Globus pallidus (tissue), 1 donor: ENCODE data around the gene S100A3.

Source experiments
- DNase-seq: peaks from one replicate; pipeline ENCODE4 v3.0.0-alpha.2; 2015; ENCODE audit warnings: low spot score

S100A3 gene

DNA sequence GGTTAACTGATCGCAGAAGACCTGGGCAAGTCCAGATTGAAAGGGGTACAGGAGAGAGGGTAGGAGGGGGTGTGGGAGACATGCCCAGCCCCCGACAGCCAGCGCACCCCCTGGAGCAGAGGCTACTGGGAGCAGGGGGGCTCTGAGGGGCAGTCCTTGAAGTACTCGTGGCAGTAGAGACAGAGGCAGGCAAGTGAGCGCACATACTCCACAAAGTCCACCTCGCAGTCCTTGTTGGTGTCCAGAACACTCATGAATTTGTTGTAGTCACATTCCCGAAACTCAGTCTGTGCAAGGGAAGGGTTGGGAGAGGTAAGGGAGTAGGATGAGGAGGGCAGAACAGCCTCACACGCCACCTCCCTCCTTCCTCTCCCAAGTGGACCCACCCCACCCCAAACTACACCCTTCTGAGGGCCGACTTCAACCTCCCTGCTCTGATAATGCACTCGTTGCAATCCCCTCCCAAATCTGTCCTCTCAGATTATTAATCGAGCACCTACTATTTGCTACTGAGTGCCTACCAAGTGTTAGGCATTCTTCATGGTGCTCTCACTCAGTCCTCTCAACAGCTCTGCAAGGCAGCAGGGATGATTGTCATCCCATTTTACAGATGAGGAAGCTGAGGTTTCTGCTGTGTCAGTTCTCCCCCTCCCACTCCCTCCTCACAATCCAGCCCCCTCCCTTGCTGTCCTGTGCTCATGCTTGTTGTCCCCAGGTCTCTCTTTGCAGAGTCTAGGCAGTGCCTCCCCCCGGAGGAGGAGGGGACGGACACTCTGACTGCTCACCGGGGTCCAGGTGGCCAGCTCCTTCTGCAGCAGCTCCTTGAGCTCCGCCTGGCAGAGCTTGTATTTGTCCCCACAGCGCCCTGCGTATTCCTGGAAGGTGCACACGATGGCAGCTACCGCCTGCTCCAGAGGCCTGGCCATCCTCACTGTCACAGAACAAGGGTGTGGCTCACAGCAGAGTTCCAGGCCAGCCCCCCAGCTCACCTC is 1.2 kb downstream of the S100A3 start:
- DNase-seq, result no peak

- DNase-seq, result no peak
Measured at GRCh38 chr1:153546796-153547559, 2.1 kb downstream of the S100A3 start.

DNA sequence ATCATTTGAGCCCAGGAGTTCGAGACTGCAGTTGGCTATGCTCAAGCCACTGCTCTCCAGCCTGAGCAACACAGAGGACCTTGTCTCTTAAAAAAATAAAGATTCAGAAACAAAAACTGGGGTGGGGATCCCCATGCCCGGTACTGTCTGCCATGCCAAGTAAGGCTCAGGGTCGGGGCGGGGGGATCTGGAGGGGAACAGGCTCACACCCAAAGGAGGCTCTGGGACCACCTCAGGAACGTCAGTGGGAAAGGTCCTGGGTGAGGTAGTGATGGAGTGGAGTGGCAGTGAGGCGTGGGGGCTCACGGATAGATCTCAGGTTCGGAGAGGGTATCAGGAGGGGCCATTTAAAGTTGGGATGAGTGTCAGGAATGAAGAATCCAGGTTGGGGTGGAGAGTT is 2.7 kb downstream of the S100A3 start:
- DNase-seq, result no peak

DNA sequence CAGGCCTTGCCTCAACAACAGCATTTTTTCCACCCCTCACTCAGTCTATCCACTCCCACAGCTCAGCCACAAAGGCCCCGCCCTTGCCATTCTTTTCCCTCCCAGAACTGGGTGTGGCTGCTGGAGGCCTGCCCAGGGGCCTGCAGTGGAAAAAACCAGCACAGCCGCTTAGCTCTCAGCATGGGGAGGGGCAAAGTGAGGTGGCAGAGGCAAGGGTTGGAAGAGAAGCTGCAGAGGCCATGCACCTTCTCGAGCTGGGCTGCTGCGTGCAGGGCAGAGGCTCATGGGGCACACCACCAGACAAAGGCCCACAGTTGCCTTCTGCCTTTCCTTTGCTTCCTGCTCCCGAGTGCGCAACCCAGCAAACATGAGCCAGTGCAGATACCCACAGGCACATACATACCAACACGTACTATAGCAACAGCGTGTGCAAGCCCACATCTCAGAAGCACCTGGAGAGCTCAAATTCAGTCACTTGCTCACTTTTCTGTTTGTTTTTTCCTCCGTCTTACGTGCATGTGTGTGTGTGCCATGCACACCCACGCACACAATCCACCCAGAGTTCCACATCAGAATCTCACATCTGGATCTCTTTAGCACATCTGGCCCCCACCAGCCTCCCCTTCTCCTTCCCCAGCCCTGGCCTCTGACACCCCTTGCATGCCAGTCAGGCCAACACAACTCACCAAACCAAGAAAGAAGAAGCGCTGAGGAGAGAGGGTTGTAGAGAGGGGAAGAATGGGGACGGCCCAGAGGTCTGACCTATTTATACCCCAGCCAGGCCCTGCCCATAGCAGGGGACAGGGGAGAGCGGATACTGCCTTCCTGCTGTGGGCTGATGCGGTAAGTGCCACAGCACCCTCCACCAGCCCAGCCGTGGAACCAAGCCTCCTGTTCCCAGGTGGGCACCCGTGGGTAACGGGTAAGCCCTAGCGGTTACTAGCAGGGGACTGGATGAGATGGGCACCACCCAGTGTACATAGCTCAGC is 3.7 kb downstream of the S100A3 start, which contains the start of gene S100A4:
S100A4 (minus strand) TSS at position 740 of the 989 bp plus-strand sequence. CDS start 1,012 bp downstream, outside the sequence.
- peak; percentile 76 for DNase-seq

DNA sequence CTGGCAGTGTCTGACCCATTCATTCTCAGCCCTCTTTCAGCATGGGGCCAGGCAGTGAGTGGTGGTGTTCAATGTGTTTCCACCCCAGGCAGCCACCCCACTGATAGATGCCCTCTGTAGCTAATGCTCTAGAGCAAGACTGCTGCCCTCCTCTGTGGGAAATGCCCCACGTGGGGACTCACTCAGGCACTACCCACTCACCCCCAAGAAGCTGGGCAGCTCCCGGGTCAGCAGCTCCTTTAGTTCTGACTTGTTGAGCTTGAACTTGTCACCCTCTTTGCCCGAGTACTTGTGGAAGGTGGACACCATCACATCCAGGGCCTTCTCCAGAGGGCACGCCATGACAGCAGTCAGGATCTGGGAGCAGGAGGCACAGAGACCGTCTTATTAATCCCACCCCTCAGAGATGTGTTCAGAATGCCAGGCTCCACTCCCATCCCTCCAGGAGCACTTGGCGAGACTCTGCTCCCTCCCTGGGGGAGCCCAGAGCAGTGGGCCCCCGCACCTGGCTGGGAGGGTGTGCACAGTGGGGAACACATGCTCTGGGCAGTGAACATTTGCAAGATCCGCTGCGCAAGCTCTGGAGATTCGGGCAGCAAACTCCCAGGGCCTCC is 4.5 kb downstream of the S100A3 start:
- DNase-seq, result no peak

DNA sequence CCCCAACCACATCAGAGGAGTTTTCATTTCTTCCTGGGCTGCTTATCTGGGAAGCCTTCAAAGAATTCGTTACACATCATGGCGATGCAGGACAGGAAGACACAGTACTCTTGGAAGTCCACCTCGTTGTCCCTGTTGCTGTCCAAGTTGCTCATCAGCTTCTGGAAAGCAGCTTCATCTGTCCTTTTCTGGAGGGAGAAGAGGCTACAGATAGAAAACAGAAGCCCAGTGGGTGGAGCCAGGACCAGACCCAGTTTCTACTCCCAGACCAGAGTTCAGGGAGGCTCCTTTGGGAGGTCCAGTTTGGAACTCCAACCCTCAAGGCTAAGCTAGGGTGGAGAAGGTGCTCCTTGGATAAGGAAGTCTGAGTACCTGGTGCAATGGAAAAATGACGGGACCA is 5.3 kb downstream of the S100A3 start:
- DNase-seq, result no peak

GRCh38 chr1:153542956-153543711 is 5.9 kb downstream of the S100A3 start:
- no peak for DNase-seq

DNA sequence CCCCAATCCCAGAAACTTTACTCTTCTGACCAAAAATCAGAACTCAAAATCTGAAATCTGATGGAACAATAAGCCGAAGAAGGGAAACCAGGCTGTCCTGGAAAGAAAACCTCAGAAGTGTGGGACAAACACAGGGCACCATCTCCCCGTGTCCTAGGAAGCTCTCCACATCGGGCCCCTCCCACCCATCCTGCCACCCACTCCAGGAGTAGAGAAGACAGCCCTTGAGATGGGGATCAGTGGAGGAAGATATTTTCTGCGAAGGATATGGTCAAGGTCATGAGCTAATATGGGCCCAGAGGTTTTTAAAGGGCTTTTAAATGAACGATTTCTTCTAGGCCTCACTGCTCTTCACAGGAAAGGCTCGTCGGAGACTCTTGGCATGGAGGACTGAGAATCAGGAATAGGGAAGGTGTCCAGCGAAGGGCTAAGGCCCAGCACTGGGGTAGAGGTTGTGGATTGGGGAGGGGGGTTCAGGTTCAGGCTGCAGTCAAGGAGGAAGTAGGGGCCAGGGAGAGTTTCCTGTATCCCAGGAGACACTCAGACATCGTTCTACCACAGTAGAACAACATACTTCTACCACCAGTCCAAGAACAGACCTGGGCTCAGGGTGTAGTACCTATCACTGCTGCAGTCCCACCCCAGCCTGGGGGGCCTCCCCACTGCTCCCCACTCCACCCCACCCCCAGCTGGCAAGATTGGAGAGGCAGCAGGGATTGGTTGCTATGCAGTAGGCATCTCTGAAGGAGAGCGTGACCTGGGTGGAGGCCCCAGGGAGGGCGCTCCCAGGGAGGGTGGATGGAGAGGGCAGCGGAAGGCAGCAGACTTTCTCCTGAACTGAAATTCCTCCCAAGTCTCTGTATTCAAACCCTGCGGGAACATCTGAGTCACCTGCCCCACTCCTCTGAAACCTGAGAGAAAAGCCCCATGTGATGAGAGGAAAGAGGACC is 7.1 kb downstream of the S100A3 start:
- no peak for DNase-seq

- no peak for DNase-seq
Measured at GRCh38 chr1:153540394-153541361, 8.4 kb downstream of the S100A3 start, which contains the start of gene S100A5. S100A5 (minus strand) TSS chr1:153540934; CDS start chr1:153540191, 743 bp downstream.

DNA sequence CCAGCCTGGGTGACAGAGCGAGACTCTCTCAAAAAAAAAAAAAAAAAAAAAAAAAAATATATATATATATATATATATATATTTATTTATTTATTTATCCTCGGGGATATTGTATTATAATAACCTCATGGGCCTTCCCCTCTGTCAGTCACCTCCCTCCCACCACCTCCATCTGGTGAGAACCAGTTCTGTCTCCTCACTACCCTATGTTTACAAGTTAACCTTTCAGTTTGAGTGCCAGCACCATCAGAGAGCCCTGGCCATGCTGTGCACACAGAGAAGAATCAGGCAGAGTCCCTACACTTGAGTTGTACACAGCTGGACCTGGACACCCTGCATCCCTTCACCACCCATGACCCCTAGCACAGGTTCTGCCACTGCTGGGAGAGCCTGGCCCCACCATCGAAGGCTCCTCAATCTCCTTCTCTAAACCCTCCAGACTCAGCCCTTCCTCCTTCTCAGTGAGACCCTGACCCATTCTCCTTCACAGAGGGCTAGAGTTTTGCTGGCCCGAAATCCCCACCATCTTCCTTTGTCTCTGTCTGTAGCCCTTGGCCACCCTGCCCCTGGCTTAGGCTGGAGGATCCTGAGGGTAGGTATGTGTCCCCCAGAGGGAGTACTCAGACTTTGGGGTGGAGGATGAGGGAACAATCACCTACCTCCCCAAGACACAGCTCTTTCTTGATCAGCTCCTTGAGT is 9.5 kb downstream of the S100A3 start:
- no peak for DNase-seq

DNA sequence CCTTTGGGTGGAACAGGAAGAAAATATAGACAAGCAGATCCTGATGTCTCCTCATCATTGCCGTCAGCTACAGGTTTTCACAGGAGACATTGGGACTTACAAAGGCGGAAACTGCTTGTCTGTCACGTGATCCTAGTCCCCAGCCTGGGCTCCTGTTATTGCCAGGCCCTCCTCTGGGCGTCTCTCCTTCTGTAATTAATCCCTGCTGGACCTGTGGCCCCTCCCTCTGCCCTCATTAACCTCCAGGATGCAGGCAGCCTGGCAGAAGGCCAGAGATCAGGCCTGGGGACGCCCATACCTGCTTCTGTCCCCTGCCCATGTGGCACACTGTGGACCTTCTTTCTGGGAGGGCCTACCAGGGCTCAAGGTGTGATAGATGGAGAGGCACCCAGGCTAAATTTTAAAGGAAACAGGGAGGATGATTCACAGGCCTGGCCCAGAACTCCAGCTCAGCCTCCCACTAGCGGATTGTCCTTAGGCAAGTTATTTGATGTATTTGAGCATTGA is 10.7 kb downstream of the S100A3 start:
- DNase-seq, result no peak

DNA sequence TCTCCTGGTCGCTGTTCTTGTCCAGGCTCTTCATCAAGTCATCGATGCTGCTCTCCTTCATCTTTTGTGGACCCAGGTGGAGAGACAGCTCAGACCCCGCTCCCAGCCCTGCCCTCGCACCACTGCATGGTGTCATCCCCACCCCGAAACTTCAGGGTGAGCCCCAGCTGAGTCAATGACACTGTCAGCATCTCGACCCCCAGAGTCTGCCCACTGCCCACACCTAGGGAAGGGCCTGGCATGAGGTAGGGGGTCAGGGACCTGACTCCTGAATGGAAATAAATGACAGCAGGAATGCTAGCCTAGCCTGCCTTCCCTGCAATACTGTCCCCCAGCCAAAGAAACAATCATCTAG is 11.7 kb downstream of the S100A3 start:
- DNase-seq, result no peak

- DNase-seq, result no peak
Measured at GRCh38 chr1:153536671-153537375, 12.2 kb downstream of the S100A3 start.

GRCh38 chr1:153536012-153536670 is 12.9 kb downstream of the S100A3 start:
- peak; percentile 64 for DNase-seq

DNA sequence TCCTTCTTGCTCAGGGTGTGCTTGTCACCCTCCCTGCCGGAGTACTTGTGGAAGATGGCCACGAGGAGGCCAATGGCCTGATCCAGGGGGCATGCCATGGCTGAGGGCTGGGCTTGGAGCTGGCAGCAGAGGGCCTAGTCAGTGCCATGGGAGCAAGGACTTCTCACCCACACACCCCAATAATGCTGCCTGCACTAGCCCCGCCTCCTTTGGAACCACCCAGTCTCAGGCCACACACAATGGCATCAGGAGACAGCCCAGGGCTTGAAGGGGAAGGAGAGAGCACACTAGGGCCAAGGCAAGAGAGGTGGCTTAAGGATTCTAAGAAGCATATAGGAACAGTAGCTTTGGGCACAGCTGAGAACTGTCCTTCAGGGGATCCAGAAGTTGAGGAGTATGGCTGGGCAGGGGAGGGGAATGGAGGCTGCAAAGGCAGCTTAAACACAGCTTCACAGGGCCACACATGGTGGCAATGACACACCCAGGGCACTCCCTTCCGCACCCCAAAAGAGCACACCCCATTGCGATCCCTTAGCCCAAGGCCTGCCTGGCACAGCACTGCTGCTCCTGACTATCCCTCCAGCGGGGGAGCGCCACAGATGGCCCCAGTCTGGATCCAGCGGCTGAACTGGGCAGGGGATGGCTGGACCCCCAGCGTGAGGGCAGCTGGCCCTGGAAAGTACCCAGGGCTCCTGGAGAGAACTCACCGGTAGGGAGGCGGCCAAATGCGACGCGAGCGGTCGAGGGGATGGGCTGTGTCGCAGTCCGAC is 13.6 kb downstream of the S100A3 start, which contains the start of gene S100A6:
S100A6 (minus strand) TSS at position 750 of the 770 bp plus-strand sequence; CDS start at position 98, 652 bp downstream.
- DNase-seq, result peak; percentile 44
